Prostate gland (tissue), 2 donors: ENCODE data around the gene KDM4D. TPM values are rescaled to one million over a fixed set of nuclear protein-coding genes. Genes with fewer than 3 reads are reported as not detected.

ENCODE experiments used
- DNase-seq: peaks from one replicate; pipeline ENCODE4 v3.0.0-alpha.2; 2019; ENCODE audit warnings: low spot score
- H3K27ac ChIP-seq, 2 donors: fragments of 200-600 bp; sonication (generic); 2 replicates each; pipeline ENCODE4 v1.5.1; 2017 to 2019
- H3K27me3 ChIP-seq: fragments of 200-600 bp; sonication (generic); replicated peaks from 2 replicates; pipeline ENCODE4 v1.5.1; 2019; ENCODE audit not compliant: insufficient read depth
- H3K36me3 ChIP-seq, 2 donors: fragments of 200-600 bp; sonication (generic); 1 replicate in 1 of 2; 2 replicates in 1 of 2; pipeline versions ENCODE4 v1.5.1 to v1.8.1; 2017 to 2019
- H3K4me1 ChIP-seq: fragments of 200-600 bp; sonication (generic); replicated peaks from 2 replicates; pipeline ENCODE4 v1.5.1; 2019
- H3K4me3 ChIP-seq, 2 donors: fragments of 200-600 bp; sonication (generic); 2 replicates each; pipeline ENCODE4 v1.5.1; 2017 to 2019
- H3K9me3 ChIP-seq: fragments of 200-600 bp; sonication (generic); 2 replicates; pipeline ENCODE4 v1.5.1; 2017
- CTCF ChIP-seq, 4 experiments: fragments of 200-600 bp in 2 of 4; fragments of 450-650 bp in 2 of 4; sonication (generic) in 2 of 4; IDR thresholded peaks; 1 replicate in 3 of 4; 2 replicates in 1 of 4; pipeline ENCODE4 v1.5.1; 2016 to 2019; ENCODE audit warnings: antibody characterized with exemption in 4 of 4, mild to moderate bottlenecking in 2 of 4, moderate library complexity in 2 of 4
- POLR2A ChIP-seq: fragments of 450-650 bp; IDR thresholded peaks from one replicate; pipeline ENCODE4 v1.6.1; 2016; ENCODE audit warnings: antibody characterized with exemption, mild to moderate bottlenecking
- POLR2AphosphoS5 ChIP-seq: sonication (generic); formaldehyde crosslinking; IDR thresholded peaks from one replicate; pipeline ENCODE4 v1.6.1; 2017; ENCODE audit warnings: antibody characterized with exemption
- WGBS: methylation state at CpG from one replicate; pipeline ENCODE4 v1.1.5; 2018; 5-methylcytosine and 5-hydroxymethylcytosine counted together
- intact Hi-C: fragments of 100-400 bp; cut with DNase I; formaldehyde crosslinking; loops from one replicate; pipeline ENCODE4 v1.14.2; 2022
- total RNA-seq, 2 donors: library from RNA; depleted of rRNA; stranded (reverse); fragments of >200 nt; gene quantifications; one replicate each; pipeline ENCODE4 v1.1.0, GENCODE V29; 2016

KDM4D gene
- total RNA-seq, 2 donors from 2014 or later = 2.6 to 9.9 TPM

DNA sequence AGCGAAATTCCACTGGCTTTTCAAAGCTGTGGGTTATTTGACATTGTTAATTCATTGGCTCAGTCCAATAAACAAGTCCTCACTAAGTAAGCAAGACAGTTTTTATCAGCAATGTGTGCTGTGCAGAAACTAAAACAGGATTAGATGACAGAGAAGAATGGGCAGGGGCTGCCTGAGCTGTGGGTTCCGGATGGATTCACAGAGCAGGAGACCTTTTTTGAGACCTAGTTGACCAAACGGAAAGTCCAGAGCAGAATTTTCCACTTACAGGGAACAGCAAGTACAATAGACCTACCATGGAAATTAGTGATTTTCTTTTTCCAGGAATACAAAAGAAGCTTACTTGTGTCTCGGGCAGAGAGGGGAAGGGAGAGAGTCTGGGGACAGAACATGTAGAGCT, 70.5 kb downstream of the KDM4D start:
- WGBS = 34% methylated on average over 4 of the region's 4 CpGs
- TF ChIP-seq CTCF (IDR thresholded peaks at IDR 0.05) (no peak), POLR2A (no peak), POLR2AphosphoS5 (no peak)

GRCh38 chr11:95045812-95046211, 72.3 kb downstream of the KDM4D start:
- H3K4me3 ChIP-seq = no peak overlapping the region
- no peaks in the 10 kb centered on the region for H3K27me3 ChIP-seq
- H3K4me1 ChIP-seq = no peaks in the 10 kb centered on the region
- no peaks in the 10 kb centered on the region for H3K9me3 ChIP-seq
- no peak for DNase-seq
- H3K27ac ChIP-seq = no peak overlapping the region
- intact Hi-C loops = no loop called here
- TF ChIP-seq POLR2AphosphoS5 = no peak
- no peak for TF ChIP-seq POLR2A
- TF ChIP-seq CTCF (IDR thresholded peaks at IDR 0.05) = no peak
- no peaks in the 10 kb centered on the region for H3K36me3 ChIP-seq

More for the DNA sequence above, 70.5 kb downstream of the KDM4D start:
- H3K4me3 ChIP-seq = no peak overlapping the region
- intact Hi-C loops = no loop called here
- H3K27ac ChIP-seq = no peak overlapping the region
- H3K36me3 ChIP-seq = no peaks in the 10 kb centered on the region
- DNase-seq = no peak
- H3K27me3 ChIP-seq = no peaks in the 10 kb centered on the region
- H3K9me3 ChIP-seq = no peaks in the 10 kb centered on the region
- H3K4me1 ChIP-seq = no peaks in the 10 kb centered on the region

Other genes with a start within 250 kb of the KDM4D start
- 10 to 100 TPM; 49.2 to 67.2 TPM for gene AMOTL1, start 205.4 kb upstream of the KDM4D start, total RNA-seq
- gene CWC15, start 153 bp upstream of the KDM4D start, total RNA-seq = 10 to 100 TPM; 33.6 to 43.8 TPM
- not detected for gene KDM4E, start 51.5 kb downstream of the KDM4D start, total RNA-seq
- not detected for gene KDM4F, start 75.7 kb downstream of the KDM4D start, total RNA-seq
- gene SRSF8, start 93.2 kb downstream of the KDM4D start, total RNA-seq = 10 to 100 TPM; 40.4 to 46.1 TPM
- 10 to 100 TPM; 49.6 to 79.8 TPM for gene ENDOD1, start 116.1 kb downstream of the KDM4D start, total RNA-seq